IMR-90 (cell line): Measurements from ENCODE around the gene PHC1. TPM values are rescaled to one million over a fixed set of nuclear protein-coding genes. Genes with fewer than 3 reads are reported as not detected.

ENCODE experiments used
- ATAC-seq: fragments of 200-7000 bp; cut with Tn5 transposase; 2 replicates; pipeline ENCODE4 v1.9.1; 2020; ENCODE audit warnings: low read depth, mild to moderate bottlenecking, moderate library complexity
- BruUV-seq: library from RNA; stranded (reverse); fragments of 400-500 nt; replicated peaks from 2 replicates; lab custom pipeline; 2021; lab: Mats Ljungman, UMichigan
- CTCF ChIA-PET: fragments of 300-600 bp; formaldehyde crosslinking; extraction: SDS; loops from one replicate; lab custom pipeline; 2021; ENCODE audit warnings: antibody characterized with exemption; lab: Yijun Ruan, JAX
- POLR2A ChIA-PET: fragments of 300-600 bp; sonication (Branson Sonifier 250); formaldehyde crosslinking; loops from one replicate; lab custom pipeline; 2022; ENCODE audit warnings: antibody characterized with exemption; ENCODE audit not compliant: unreplicated experiment; lab: Charles Lee
- DNase-seq: peaks from one replicate; pipeline ENCODE4 v3.0.0; 2013
- H2AFZ ChIP-seq: replicated peaks from 2 replicates; pipeline ENCODE3; 2013; ENCODE audit warnings: low read length, mild to moderate bottlenecking; ENCODE audit not compliant: poor library complexity
- H2AK5ac ChIP-seq: 2 replicates; pipeline ENCODE4 v1.6.1; 2013; ENCODE audit warnings: low read depth, low read length, inconsistent platforms
- H2AK9ac ChIP-seq: replicated peaks from 2 replicates; pipeline ENCODE3; 2013; ENCODE audit warnings: mild to moderate bottlenecking, low read depth, low read length, moderate library complexity; ENCODE audit not compliant: poor library complexity
- H2BK120ac ChIP-seq: 2 replicates; pipeline ENCODE4 v1.6.1; 2013; ENCODE audit warnings: low read depth, low read length, inconsistent platforms
- H2BK15ac ChIP-seq: 3 replicates; pipeline ENCODE4 v1.6.1; 2013; ENCODE audit warnings: low read depth, low read length, inconsistent platforms
- H2BK20ac ChIP-seq: 2 replicates; pipeline ENCODE4 v1.6.1; 2013; ENCODE audit warnings: low read depth, mild to moderate bottlenecking, inconsistent platforms, low read length, moderate library complexity
- H2BK5ac ChIP-seq: 2 replicates; pipeline ENCODE4 v1.6.1; 2013; ENCODE audit warnings: mild to moderate bottlenecking, low read depth, low read length, inconsistent platforms; ENCODE audit not compliant: poor library complexity, severe bottlenecking
- H3K14ac ChIP-seq: replicated peaks from 2 replicates; pipeline ENCODE4 v1.6.1; 2013; ENCODE audit warnings: low read depth, low read length, inconsistent platforms
- H3K18ac ChIP-seq: 2 replicates; pipeline ENCODE4 v1.6.1; 2013; ENCODE audit warnings: low read depth, low read length, control low read depth
- H3K23ac ChIP-seq: 2 replicates; pipeline ENCODE4 v1.6.1; 2013; ENCODE audit warnings: low read depth, low read length, inconsistent platforms
- H3K27ac ChIP-seq: 2 replicates; pipeline ENCODE4 v1.5.1; 2013; ENCODE audit warnings: mild to moderate bottlenecking, control low read depth, low read length; ENCODE audit not compliant: insufficient read depth
- H3K27me3 ChIP-seq: 2 replicates; pipeline ENCODE4 v1.6.1; 2013; ENCODE audit warnings: low read length; ENCODE audit not compliant: control insufficient read depth, insufficient read depth
- H3K36me3 ChIP-seq: 2 replicates; pipeline ENCODE4 v1.6.1; 2013; ENCODE audit warnings: low read length, mixed read lengths; ENCODE audit not compliant: control insufficient read depth, insufficient read depth
- H3K4ac ChIP-seq: 2 replicates; pipeline ENCODE4 v1.6.1; 2013; ENCODE audit warnings: low read depth, low read length, inconsistent platforms
- H3K4me1 ChIP-seq: 2 replicates; pipeline ENCODE4 v1.6.1; 2013; ENCODE audit warnings: low read length, mixed read lengths; ENCODE audit not compliant: control insufficient read depth, insufficient read depth
- H3K4me2 ChIP-seq: 2 replicates; pipeline ENCODE4 v1.6.1; 2013; ENCODE audit warnings: low read depth, mild to moderate bottlenecking, control low read depth, low read length, moderate library complexity
- H3K4me3 ChIP-seq: 2 replicates; pipeline ENCODE4 v1.5.1; 2013; ENCODE audit warnings: low read depth, mild to moderate bottlenecking, control low read depth, low read length, moderate library complexity; ENCODE audit not compliant: insufficient read depth
- H3K56ac ChIP-seq: 2 replicates; pipeline ENCODE4 v1.6.1; 2013; ENCODE audit warnings: low read length, inconsistent platforms; ENCODE audit not compliant: insufficient read depth; ENCODE audit errors: extremely low read depth
- H3K79me1 ChIP-seq, 2 experiments: 2 replicates each; pipeline ENCODE4 v1.6.1; 2013; ENCODE audit warnings: low read length in 2 of 2, inconsistent platforms in 1 of 2, low read depth in 1 of 2
- H3K9ac ChIP-seq: 2 replicates; pipeline ENCODE4 v1.6.1; 2013; ENCODE audit warnings: low read depth, low read length, control low read depth
- H3K9me1 ChIP-seq: 2 replicates; pipeline ENCODE4 v1.6.1; 2013; ENCODE audit warnings: low read length, inconsistent platforms; ENCODE audit not compliant: insufficient read depth
- H3K9me3 ChIP-seq: 2 replicates; pipeline ENCODE4 v1.6.1; 2013; ENCODE audit warnings: low read length; ENCODE audit not compliant: control insufficient read depth, insufficient read depth
- H4K20me1 ChIP-seq: 2 replicates; pipeline ENCODE4 v1.6.1; 2013; ENCODE audit warnings: low read length, inconsistent platforms; ENCODE audit not compliant: insufficient read depth
- H4K5ac ChIP-seq: 2 replicates; pipeline ENCODE4 v1.6.1; 2013; ENCODE audit warnings: mild to moderate bottlenecking, low read depth, low read length, control low read depth
- H4K8ac ChIP-seq, 2 experiments: 2 replicates each; pipeline ENCODE4 v1.6.1; 2013; ENCODE audit warnings: low read depth in 2 of 2, low read length in 2 of 2, control low read depth in 1 of 2, inconsistent platforms in 1 of 2
- H4K91ac ChIP-seq: 2 replicates; pipeline ENCODE4 v1.6.1; 2013; ENCODE audit warnings: low read depth, low read length, inconsistent platforms; ENCODE audit not compliant: insufficient read depth
- BHLHE40 ChIP-seq: fragments of 150-350 bp; IDR thresholded peaks from 2 replicates; pipeline ENCODE4 v1.6.1; 2016; ENCODE audit warnings: mild to moderate bottlenecking, low read depth, low read length
- CEBPB ChIP-seq: IDR thresholded peaks from 2 replicates; pipeline ENCODE4 v1.6.1; 2012; ENCODE audit warnings: low read depth, low read length, improper control_type of control experiment
- CTCF ChIP-seq: conservative IDR thresholded peaks from 2 replicates; pipeline ENCODE4 v1.5.1; 2012; ENCODE audit warnings: mild to moderate bottlenecking, low read depth, low read length, improper control_type of control experiment
- ELK1 ChIP-seq: fragments of 150-350 bp; IDR thresholded peaks from 2 replicates; pipeline ENCODE4 v1.6.1; 2016; ENCODE audit warnings: low read depth, mild to moderate bottlenecking, low read length, moderate library complexity, borderline replicate concordance
- FOS ChIP-seq: fragments of 150-350 bp; IDR thresholded peaks from 2 replicates; pipeline ENCODE4 v1.6.1; 2016; ENCODE audit warnings: low read depth, low read length
- MAFK ChIP-seq: IDR thresholded peaks from 2 replicates; pipeline ENCODE4 v1.6.1; 2012; ENCODE audit warnings: low read depth, low read length, improper control_type of control experiment
- MAZ ChIP-seq: IDR thresholded peaks from 2 replicates; pipeline ENCODE4 v1.6.1; 2012; ENCODE audit warnings: low read depth, mild to moderate bottlenecking, low read length, improper control_type of control experiment, moderate library complexity, borderline replicate concordance
- MXI1 ChIP-seq: IDR thresholded peaks from 2 replicates; pipeline ENCODE4 v1.6.1; 2012; ENCODE audit warnings: low read depth, mild to moderate bottlenecking, low read length, moderate library complexity, borderline replicate concordance
- NFE2L2 ChIP-seq: fragments of 150-350 bp; IDR thresholded peaks from 2 replicates; pipeline ENCODE4 v1.6.1; 2016; ENCODE audit warnings: low read depth, mild to moderate bottlenecking, low read length
- POLR2A ChIP-seq: IDR thresholded peaks from 2 replicates; pipeline ENCODE4 v1.6.1; 2012; ENCODE audit warnings: mild to moderate bottlenecking, low read depth, low read length
- RAD21 ChIP-seq: IDR thresholded peaks from 2 replicates; pipeline ENCODE4 v1.6.1; 2012; ENCODE audit warnings: low read length, improper control_type of control experiment
- RCOR1 ChIP-seq: IDR thresholded peaks from 2 replicates; pipeline ENCODE4 v1.6.1; 2012; ENCODE audit warnings: mild to moderate bottlenecking, low read length, improper control_type of control experiment; ENCODE audit not compliant: insufficient replicate concordance
- RFX5 ChIP-seq: IDR thresholded peaks from 2 replicates; pipeline ENCODE4 v1.8.0; 2012; ENCODE audit warnings: low read depth, mild to moderate bottlenecking, low read length, moderate library complexity
- USF2 ChIP-seq: fragments of 150-350 bp; IDR thresholded peaks from 2 replicates; pipeline ENCODE4 v1.6.1; 2017; ENCODE audit warnings: mild to moderate bottlenecking, antibody characterized with exemption, low read length, low read depth
- dilution Hi-C: fragments of 300-500 bp; cut with HindIII; formaldehyde crosslinking; loops from one replicate; pipeline ENCODE4 v1.14.3; 2018; ENCODE audit warnings: low sequenced_read_pairs; ENCODE audit not compliant: unreplicated experiment
- in situ Hi-C: fragments of 300-500 bp; cut with MboI; formaldehyde crosslinking; loops from 3 replicates; pipeline ENCODE4 v1.14.3; 2019; ENCODE audit warnings: low sequenced_read_pairs, inconsistent platforms, mixed read lengths
- intact Hi-C: fragments of 100-400 bp; cut with micrococcal nuclease; formaldehyde crosslinking; loops from 2 replicates; pipeline ENCODE4 v1.10.0; 2022
- polyA plus RNA-seq, 3 experiments: library from polyadenylated mRNA; depleted of rRNA; stranded (reverse); fragments of >200 nt; gene quantifications; 2 replicates each; pipeline ENCODE4 v1.2.3, GENCODE V29; 2012; ENCODE audit warnings: low replicate concordance in 1 of 3
- total RNA-seq: library from RNA; depleted of rRNA; stranded (reverse); fragments of >200 nt; gene quantifications from 2 replicates; pipeline ENCODE4 v1.2.3, GENCODE V29; 2012

PHC1 gene
- total and polyA plus RNA-seq, 2 of the 4 experiments (the other 2 are of a cell fraction), result 9.1 to 23.1 TPM

GRCh38 chr12:8867009-8867408 lies 47.3 kb upstream of the PHC1 start:
- Histone ChIP-seq H2AFZ (no peak overlapping the region), H3K4ac (no peak overlapping the region), H3K36me3 (no peaks in the 10 kb centered on the region), H3K56ac (no peak overlapping the region), H3K79me1 (no peaks in the 10 kb centered on the region), H3K9ac (no peak overlapping the region), H3K4me3 (no peak overlapping the region), H2BK120ac (no peak overlapping the region), H2AK9ac (no peak overlapping the region), H3K18ac (no peak overlapping the region), H3K4me2 (no peak overlapping the region), H3K4me1 (no peaks in the 10 kb centered on the region), H2AK5ac (no peak overlapping the region), H3K23ac (no peak overlapping the region), H3K14ac (no peak overlapping the region), H3K27me3 (no peaks in the 10 kb centered on the region), H2BK15ac (no peak overlapping the region), H4K5ac (no peak overlapping the region), H3K27ac (no peak overlapping the region), H4K20me1 (no peaks in the 10 kb centered on the region), H3K9me1 (no peaks in the 10 kb centered on the region), H4K8ac (no peak overlapping the region), H2BK5ac (no peak overlapping the region), H2BK20ac (no peak overlapping the region), H4K91ac (no peak overlapping the region), H3K9me3 (no peaks in the 10 kb centered on the region)
- BruUV-seq, result no TSS peak
- intact Hi-C loops, result no loop called here
- TF ChIP-seq NFE2L2 (no peak), CEBPB (no peak), FOS (no peak), CTCF (no peak), USF2 (no peak), RFX5 (no peak), RCOR1 (no peak), POLR2A (no peak), BHLHE40 (no peak), MAZ (no peak), ELK1 (no peak), MXI1 (no peak), RAD21 (no peak), MAFK (no peak)
- CTCF ChIA-PET, result no interaction called here
- ATAC-seq (no peak), DNase-seq (no peak)
- in situ Hi-C loops, result no loop called here
- dilution Hi-C loops, result no loop called here
- POLR2A ChIA-PET, result no interaction called here
